GM18508 (cell line): Measurements from ENCODE around the gene CCDC9B.

Source experiments
- ATAC-seq: cut with Tn5 transposase; IDR thresholded peaks from one replicate; pipeline ENCODE4 v1.9.1; 2021; ENCODE audit warnings: moderate number of reproducible peaks; ENCODE audit not compliant: insufficient read depth, unreplicated experiment

The CCDC9B gene

GRCh38 chr15:40345867-40346578 is 5.3 kb upstream of the CCDC9B start:
- no peak for ATAC-seq

- no peak for ATAC-seq
Measured at GRCh38 chr15:40345225-40345866, 4.6 kb upstream of the CCDC9B start.

- ATAC-seq, result no peak
Measured at GRCh38 chr15:40344631-40345120, 3.9 kb upstream of the CCDC9B start.

GRCh38 chr15:40344217-40344616 is 3.5 kb upstream of the CCDC9B start:
- ATAC-seq, result no peak

- ATAC-seq, result no peak
Measured at GRCh38 chr15:40343512-40343911, 2.8 kb upstream of the CCDC9B start.

GRCh38 chr15:40342416-40343320 is 1.9 kb upstream of the CCDC9B start:
- ATAC-seq, result no peak

- no peak for ATAC-seq
Measured at GRCh38 chr15:40340038-40340739, 550 bp downstream of the CCDC9B start.

- ATAC-seq, result no peak
Measured at GRCh38 chr15:40339621-40339945, 1.2 kb downstream of the CCDC9B start.

GRCh38 chr15:40338921-40339620 is 1.7 kb downstream of the CCDC9B start:
- ATAC-seq, result no peak

GRCh38 chr15:40338041-40338657 is 2.6 kb downstream of the CCDC9B start:
- no peak for ATAC-seq

GRCh38 chr15:40337597-40337996 is 3.1 kb downstream of the CCDC9B start:
- no peak for ATAC-seq

- no peak for ATAC-seq
Measured at GRCh38 chr15:40336744-40337122, 4.0 kb downstream of the CCDC9B start.

- no peak for ATAC-seq
Measured at GRCh38 chr15:40335938-40336743, 4.6 kb downstream of the CCDC9B start.

GRCh38 chr15:40334941-40335795 is 5.6 kb downstream of the CCDC9B start:
- ATAC-seq, result no peak

GRCh38 chr15:40334541-40334940 is 6.2 kb downstream of the CCDC9B start:
- no peak for ATAC-seq

GRCh38 chr15:40333922-40334492 is 6.7 kb downstream of the CCDC9B start:
- ATAC-seq, result no peak

GRCh38 chr15:40332113-40332781 is 8.5 kb downstream of the CCDC9B start:
- ATAC-seq, result no peak
